Peyer's patch (tissue), 4 donors: ENCODE results near the gene IMMP2L.

Source experiments
- CTCF ChIP-seq, 6 experiments: fragments of 450-650 bp in 4 of 6; fragments of 200-600 bp in 2 of 6; sonication (generic) in 1 of 6; IDR thresholded peaks; one replicate each; pipeline ENCODE4 v1.5.1; 2017 to 2019; ENCODE audit warnings: antibody characterized with exemption in 6 of 6, mild to moderate bottlenecking in 3 of 6, moderate library complexity in 1 of 6
- POLR2A ChIP-seq, 2 donors: fragments of 450-650 bp; IDR thresholded peaks; one replicate each; pipeline ENCODE4 v1.5.1; 2017; ENCODE audit warnings: antibody characterized with exemption in 2 of 2, mild to moderate bottlenecking in 2 of 2, moderate library complexity in 2 of 2

GRCh38 chr7:111264981-111265380 lies 297.3 kb downstream of the IMMP2L start:
- TF ChIP-seq CTCF (IDR thresholded peaks at IDR 0.05), result no peak
- TF ChIP-seq POLR2A (IDR thresholded peaks at IDR 0.05), result no peak
